ENCODE measurements around the gene SLC25A6. TPM values are rescaled to one million over a fixed set of nuclear protein-coding genes. Genes with fewer than 3 reads are reported as not detected.

SLC25A6 gene
- total RNA-seq, 1 experiment from 2014 or later, result 553 TPM

DNA sequence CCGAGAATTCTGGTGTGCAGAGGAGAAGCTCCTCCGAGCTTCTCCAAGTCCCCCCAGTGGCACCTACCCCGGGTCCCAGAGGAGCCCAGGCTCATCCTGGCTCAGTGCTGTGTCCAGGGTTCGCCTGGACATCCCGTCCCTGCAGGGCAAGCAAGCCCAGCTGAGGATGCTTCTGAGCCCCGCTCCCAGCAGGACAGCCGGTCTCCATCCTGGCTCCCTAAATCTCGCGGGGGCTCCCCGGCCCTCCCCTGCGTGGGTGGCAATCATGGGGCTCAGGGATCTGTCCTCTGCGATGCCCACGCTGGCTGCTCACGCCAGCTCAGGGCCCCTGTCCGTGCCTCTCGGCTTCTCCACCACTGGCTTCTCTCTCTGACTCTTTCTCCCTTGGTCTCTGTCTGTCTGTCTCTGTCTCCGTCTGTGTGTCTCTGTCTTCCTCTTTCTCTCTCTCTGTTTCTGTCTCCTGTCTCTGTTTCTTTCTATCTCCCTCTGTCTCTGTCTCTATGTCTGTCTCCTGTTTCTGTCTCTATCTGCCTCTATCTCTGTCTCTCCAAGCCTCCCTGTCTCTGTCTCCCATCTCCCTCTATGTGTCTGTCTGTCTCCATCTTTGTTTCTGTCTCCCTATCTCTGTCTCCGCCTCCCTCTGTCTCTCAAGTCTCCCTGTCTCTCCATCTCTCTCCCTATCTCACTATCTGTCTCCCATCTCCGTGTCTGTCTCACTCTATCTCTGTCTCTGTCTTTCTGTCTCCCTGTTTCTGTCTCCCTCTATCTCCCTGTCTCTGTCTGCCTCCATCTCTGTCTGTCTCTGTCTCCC, 27.8 kb upstream of the SLC25A6 start:
- TF ChIP-seq, protein P1, sequence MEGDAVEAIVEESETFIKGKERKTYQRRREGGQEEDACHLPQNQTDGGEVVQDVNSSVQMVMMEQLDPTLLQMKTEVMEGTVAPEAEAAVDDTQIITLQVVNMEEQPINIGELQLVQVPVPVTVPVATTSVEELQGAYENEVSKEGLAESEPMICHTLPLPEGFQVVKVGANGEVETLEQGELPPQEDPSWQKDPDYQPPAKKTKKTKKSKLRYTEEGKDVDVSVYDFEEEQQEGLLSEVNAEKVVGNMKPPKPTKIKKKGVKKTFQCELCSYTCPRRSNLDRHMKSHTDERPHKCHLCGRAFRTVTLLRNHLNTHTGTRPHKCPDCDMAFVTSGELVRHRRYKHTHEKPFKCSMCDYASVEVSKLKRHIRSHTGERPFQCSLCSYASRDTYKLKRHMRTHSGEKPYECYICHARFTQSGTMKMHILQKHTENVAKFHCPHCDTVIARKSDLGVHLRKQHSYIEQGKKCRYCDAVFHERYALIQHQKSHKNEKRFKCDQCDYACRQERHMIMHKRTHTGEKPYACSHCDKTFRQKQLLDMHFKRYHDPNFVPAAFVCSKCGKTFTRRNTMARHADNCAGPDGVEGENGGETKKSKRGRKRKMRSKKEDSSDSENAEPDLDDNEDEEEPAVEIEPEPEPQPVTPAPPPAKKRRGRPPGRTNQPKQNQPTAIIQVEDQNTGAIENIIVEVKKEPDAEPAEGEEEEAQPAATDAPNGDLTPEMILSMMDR (conservative IDR thresholded peaks at IDR 0.05), result no peak
- Histone ChIP-seq H3K79me2 (ENCODE audit: insufficient read depth, low read length) (no peaks in the 10 kb centered on the region), H4K8ac (replicated peaks; ENCODE audit: insufficient read length, low read depth, low read length) (no peak overlapping the region), H4K91ac (ENCODE audit: insufficient read length, low read depth, low read length) (no peak overlapping the region), H4K5ac (ENCODE audit: insufficient read length, low read depth, low read length) (no peak overlapping the region), H3T11ph (ENCODE audit: low read length) (no peak overlapping the region), H2AFZ (ENCODE audit: low read length) (no peak overlapping the region), H2BK12ac (ENCODE audit: insufficient read length, low read depth, low read length) (no peak overlapping the region), H4K20me1 (ENCODE audit: control insufficient read depth, insufficient read depth, insufficient read length) (no peaks in the 10 kb centered on the region), H3K27ac (ENCODE audit: insufficient read length, low read depth, low read length) (no peak overlapping the region), H3K56ac (ENCODE audit: insufficient read length, low read depth, low read length) (no peak overlapping the region), H3K4me1 (ENCODE audit: insufficient read depth, low read length) (no peaks in the 10 kb centered on the region), H2BK120ac (ENCODE audit: low read depth, low read length, poor library complexity, severe bottlenecking) (no peak overlapping the region), H2BK20ac (ENCODE audit: low read depth, low read length, poor library complexity, severe bottlenecking) (no peak overlapping the region), H3K23ac (ENCODE audit: insufficient read length, low read depth, low read length) (no peak overlapping the region), H2AK5ac (ENCODE audit: insufficient read length, low read length) (no peak overlapping the region), H3K79me1 (ENCODE audit: insufficient read depth, low read depth, low read length, poor library complexity, severe bottlenecking) (no peaks in the 10 kb centered on the region), H3K23me2 (ENCODE audit: insufficient read length, low read depth, low read length, poor library complexity, severe bottlenecking) (no peaks in the 10 kb centered on the region), H3K14ac (ENCODE audit: insufficient read depth, low read length) (no peak overlapping the region; the same call in 1 of the 2 replicates), H3K4ac (ENCODE audit: low read depth, low read length) (no peak overlapping the region), H3K4me2 (ENCODE audit: insufficient read depth, insufficient read length, low read length) (no peak overlapping the region), H3K18ac (ENCODE audit: insufficient read length, low read depth, low read length) (no peak overlapping the region), H3K9ac (ENCODE audit: extremely low read depth, insufficient read length, low read length) (no peak overlapping the region), H3K9me3 (ENCODE audit: control insufficient read depth, low read depth, low read length) (peaks cover 26% of the 10 kb centered on the region), H2BK15ac (ENCODE audit: low read depth, low read length) (no peak overlapping the region), H3K27me3 (ENCODE audit: insufficient read depth, low read length) (no peaks in the 10 kb centered on the region), H2BK5ac (ENCODE audit: insufficient read length, low read length) (no peak overlapping the region)
- DNase-seq, result no peak
- Mint-ChIP-seq H3K36me3 (ENCODE audit: insufficient read depth in 1 of 3, low read depth in 3 of 3) (peaks cover 49 to 54% (median 50%) of the 10 kb centered on the region in 3 experiments), H3K9me3 (peaks cover 29 to 34% of the 10 kb centered on the region in 2 experiments), H3K27me3 (ENCODE audit: low read depth) (peaks cover 5% of the 10 kb centered on the region), H3K27ac (peak overlapping the region; percentile 0 to 68 (median 52); a peak in 4 of 7 replicates), H3K4me1 (peaks cover 9 to 12% of the 10 kb centered on the region in 2 experiments), H3K4me3 (no peak overlapping the region; a peak in 1 of 5 replicates)
- WGBS (ENCODE audit: extremely low coverage, insufficient read length, low lambda C conversion rate), result no CpG with 5 or more reads among the region's 19 CpGs

All from H9 (cell line).